GM12878 (cell line): ENCODE results near the gene NFKBIZ. TPM values are rescaled to one million over a fixed set of nuclear protein-coding genes. Genes with fewer than 3 reads are reported as not detected.
A peak's percentile ranks its signal among the peaks of the same experiment; 100 is the strongest.

Experiments used
- BCLAF1 ChIP-seq: fragments of 450-650 bp; IDR thresholded peaks from 2 replicates; pipeline ENCODE4 v1.6.1; 2017; ENCODE audit warnings: antibody characterized with exemption, mild to moderate bottlenecking, moderate library complexity
- EGR1 ChIP-seq, 2 experiments: IDR thresholded peaks; 1 replicate in 1 of 2; 2 replicates in 1 of 2; pipeline ENCODE4 v1.6.1; 2011 to 2012; ENCODE audit warnings: low read depth in 2 of 2, low read length in 2 of 2, borderline replicate concordance in 1 of 2, mild to moderate bottlenecking in 1 of 2, moderate library complexity in 1 of 2
- HDAC2 ChIP-seq: fragments of 200-600 bp; sonication (generic); IDR thresholded peaks from 2 replicates; pipeline ENCODE4 v1.6.1; 2017
- TCF3 ChIP-seq: IDR thresholded peaks from 2 replicates; pipeline ENCODE4 v1.6.1; 2012; ENCODE audit warnings: low read depth, mild to moderate bottlenecking, low read length, borderline replicate concordance; ENCODE audit not compliant: insufficient read depth
- USF2 ChIP-seq: IDR thresholded peaks from 2 replicates; pipeline ENCODE4 v1.6.1; 2011; ENCODE audit warnings: low read depth, low read length, improper control_type of control experiment, borderline replicate concordance
- YY1 ChIP-seq: IDR thresholded peaks from 2 replicates; pipeline ENCODE4 v1.6.1; 2011; ENCODE audit warnings: low read depth, mild to moderate bottlenecking, low read length
- ZNF217 ChIP-seq: fragments of 450-650 bp; IDR thresholded peaks from 2 replicates; pipeline ENCODE4 v1.6.1; 2017; ENCODE audit warnings: antibody characterized with exemption, mild to moderate bottlenecking
- polyA plus RNA-seq, 11 experiments: library from polyadenylated mRNA; depleted of rRNA in 4 of 11; unstranded in 6 of 11; stranded (reverse) in 5 of 11; fragments of >200 nt; fragmentation: Nextera tagmentation in 4 of 11; fragmentation: Illumina TruSeq in 1 of 11; extraction: Ambion mirVana in 4 of 11; extraction: Trizol in 1 of 11; gene quantifications; 1 replicate in 1 of 11; 2 replicates in 10 of 11; pipeline versions ENCODE4 v1.2.1 to v1.2.3, GENCODE V29; 2011 to 2016; ENCODE audit warnings: inconsistent platforms in 2 of 11, missing spikeins in 2 of 11, low read depth in 1 of 11
- total RNA-seq, 4 experiments: library from RNA; depleted of rRNA in 3 of 4; stranded (reverse); fragments of >200 nt in 3 of 4; fragmentation: Illumina TruSeq in 1 of 4; extraction: Trizol in 1 of 4; gene quantifications; 2 replicates each; pipeline versions ENCODE4 v1.2.1 to v1.2.3, GENCODE V29; 2013 to 2021

NFKBIZ gene
- total and polyA plus RNA-seq, 10 of the 15 experiments (the other 5 are each of a cell fraction or from before 2014, with no cell fraction given) = 6.3 to 53.8 (median 17.3) TPM

GRCh38 chr3:101850246-101851051 is 1.1 kb downstream of the NFKBIZ start (continued):
- no peak for TF ChIP-seq BCLAF1
- no peak for TF ChIP-seq YY1
- no peak for TF ChIP-seq TCF3
- TF ChIP-seq HDAC2 = no peak
- no peak for TF ChIP-seq EGR1 (IDR thresholded peaks at IDR 0.05; ENCODE audit: borderline replicate concordance in 1 of 2, low read depth in 2 of 2, low read length in 2 of 2)
- TF ChIP-seq ZNF217 = peak; percentile 24; the same call in 1 of the 2 replicates
- TF ChIP-seq USF2 = no peak
